GM12865 (cell line): ENCODE measurements around the gene GLI2.

Experiments used
- DNase-seq: peaks from one replicate; pipeline ENCODE4 v3.0.0; 2010; ENCODE audit warnings: low read depth
- H3K4me3 ChIP-seq: 2 replicates; pipeline ENCODE4 v1.5.1; 2011; ENCODE audit warnings: mild to moderate bottlenecking, low read depth, low read length, control low read depth
- CTCF ChIP-seq: IDR thresholded peaks from 2 replicates; pipeline ENCODE4 v1.5.1; 2011; ENCODE audit warnings: low read length, control low read depth, low read depth, inconsistent platforms; ENCODE audit not compliant: insufficient read depth; ENCODE audit errors: missing control alignments

Gene GLI2

DNA sequence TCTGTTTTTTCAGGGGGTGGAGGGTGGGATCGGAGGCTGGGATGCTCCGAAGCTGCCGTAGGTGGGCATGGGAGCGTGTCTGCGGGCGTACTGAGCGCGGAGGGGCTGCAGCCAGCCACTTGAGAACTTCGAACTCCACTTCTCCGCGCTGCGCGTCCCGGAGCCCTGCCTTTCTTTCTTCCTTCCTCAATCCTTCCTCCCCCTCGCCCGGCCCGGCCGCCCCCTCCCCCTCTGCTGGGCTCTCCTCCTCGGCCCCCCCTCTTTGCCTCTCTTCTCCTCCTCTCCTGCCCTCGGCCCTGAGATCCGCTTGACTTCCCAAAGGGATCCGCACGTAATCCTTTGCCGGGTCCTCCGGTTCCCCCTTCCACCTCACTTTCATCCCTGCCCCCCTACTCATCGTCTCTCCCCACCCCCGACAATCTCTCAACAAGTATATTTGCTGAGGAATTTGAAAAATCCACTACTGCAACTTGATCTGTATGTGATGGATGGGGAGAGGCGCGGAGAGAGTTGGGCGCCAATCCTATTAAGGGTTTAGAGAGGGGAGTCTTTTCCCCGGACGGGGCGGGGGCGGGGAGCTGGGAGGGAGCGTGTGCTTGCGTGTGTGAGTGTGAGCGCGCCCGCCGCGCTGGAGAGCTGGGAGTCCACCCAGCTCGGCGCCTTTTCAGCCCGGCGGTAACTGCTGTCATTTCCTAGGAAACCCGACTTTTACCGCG lies 1.1 kb downstream of the GLI2 start:
- no peak overlapping the region for H3K4me3 ChIP-seq
- no peak for DNase-seq
- TF ChIP-seq CTCF, result no peak

GRCh38 chr2:120737340-120738101 lies 1.9 kb downstream of the GLI2 start:
- no peak for DNase-seq
- no peak overlapping the region for H3K4me3 ChIP-seq
- TF ChIP-seq CTCF, result no peak

DNA sequence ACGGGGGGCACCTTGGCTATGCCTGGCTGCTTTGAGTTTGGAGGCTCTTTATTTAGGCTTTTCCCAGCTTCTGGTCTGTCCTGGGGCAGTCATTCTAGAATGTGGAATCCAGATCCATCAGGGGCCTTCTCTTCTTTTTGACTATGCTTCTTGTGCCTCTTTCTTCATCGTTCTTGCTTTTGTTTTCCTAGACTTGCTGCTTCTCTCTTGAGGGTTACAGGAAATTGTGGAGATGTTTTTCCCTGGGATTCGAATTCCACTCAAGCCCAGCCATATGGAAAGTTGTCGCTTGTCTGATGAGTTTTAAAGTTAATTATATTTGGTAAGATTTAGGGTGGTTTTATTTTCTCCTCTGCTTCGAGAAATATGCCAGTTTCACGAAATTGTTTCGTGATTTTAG lies 2.4 kb downstream of the GLI2 start:
- H3K4me3 ChIP-seq, result no peak overlapping the region
- DNase-seq, result no peak
- TF ChIP-seq CTCF, result no peak

DNA sequence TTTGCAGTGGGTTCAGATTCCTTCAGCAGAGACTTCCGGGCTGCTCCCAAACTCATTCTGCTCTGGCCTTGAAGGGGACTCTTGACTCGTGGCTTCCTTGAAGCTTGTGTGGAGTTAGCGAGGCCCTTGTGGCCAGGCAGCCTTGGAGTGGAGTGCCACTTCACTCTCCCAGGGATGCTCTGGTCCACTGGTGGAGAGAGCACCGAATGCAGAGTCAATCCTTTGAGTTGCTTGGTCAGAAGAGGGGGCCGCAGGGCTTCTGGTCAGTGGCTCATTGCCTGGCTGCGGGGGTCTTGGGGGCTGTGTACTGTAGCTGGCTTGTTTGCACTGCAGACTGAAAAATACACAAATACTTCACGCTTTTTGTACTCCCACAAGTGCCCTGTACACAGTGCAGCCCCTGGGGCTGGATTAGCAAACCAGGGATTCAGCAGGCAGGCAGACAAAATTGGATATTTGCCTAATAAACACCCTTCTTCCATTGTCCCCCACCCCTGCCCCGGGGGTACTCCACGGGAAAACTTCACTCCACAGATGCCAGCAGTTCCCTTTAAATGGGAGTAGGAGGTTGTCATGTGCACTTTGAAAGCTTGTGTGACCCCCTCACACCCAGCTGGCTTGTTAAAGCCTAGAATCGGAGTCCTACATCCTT lies 3.2 kb downstream of the GLI2 start:
- H3K4me3 ChIP-seq, result no peak overlapping the region
- TF ChIP-seq CTCF, result no peak
- no peak for DNase-seq

DNA sequence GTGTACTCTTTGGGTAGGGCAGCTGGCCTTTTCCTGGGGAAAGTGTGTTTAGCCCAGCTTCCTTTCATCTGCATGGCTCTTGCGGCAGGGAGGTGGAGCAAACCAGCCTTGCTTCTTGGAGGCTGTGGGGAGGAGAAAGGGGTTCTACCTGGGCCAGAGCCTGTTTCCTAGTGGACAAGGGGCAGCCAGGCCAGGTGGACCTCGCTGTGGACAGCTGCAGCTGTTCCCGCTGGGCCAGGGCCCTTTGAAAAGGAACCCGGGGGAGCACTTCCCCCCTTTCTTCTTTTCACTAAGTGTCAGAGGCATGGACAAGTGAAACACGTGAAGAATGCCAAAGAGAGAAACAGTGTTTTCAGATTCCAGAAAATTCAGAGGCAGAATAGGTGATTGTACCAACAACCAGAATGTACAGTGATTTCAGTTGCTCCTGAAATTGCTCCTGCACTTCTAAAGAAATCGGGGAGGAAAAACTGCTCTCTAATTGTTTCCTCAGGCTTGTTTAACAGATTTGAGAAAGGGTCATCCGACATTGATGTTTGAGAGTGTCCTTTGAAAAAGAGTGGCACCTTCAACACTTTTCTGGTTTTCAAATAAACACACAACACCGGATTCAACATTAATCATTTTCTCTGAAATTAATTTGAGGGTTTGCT lies 3.9 kb downstream of the GLI2 start:
- no peak for DNase-seq
- no peak overlapping the region for H3K4me3 ChIP-seq
- no peak for TF ChIP-seq CTCF

- no peak for TF ChIP-seq CTCF
- H3K4me3 ChIP-seq, result no peak overlapping the region
- no peak for DNase-seq
Observed at GRCh38 chr2:120740375-120740764, 4.7 kb downstream of the GLI2 start.
